Myocyte (in vitro differentiated cells): ENCODE measurements around the gene ULK4. TPM values are rescaled to one million over a fixed set of nuclear protein-coding genes. Genes with fewer than 3 reads are reported as not detected.
"Not testable (repeated sequence)": the region's sequence is repeated elsewhere in the genome, so short reads cannot be mapped to it uniquely, and the experiment has no call there.

Experiments used
- DNase-seq: peaks from one replicate; pipeline ENCODE4 v3.0.0-alpha.2; 2012; ENCODE audit warnings: low read depth
- total RNA-seq: library from RNA; depleted of rRNA; stranded (reverse); fragments of >200 nt; gene quantifications from 2 replicates; pipeline ENCODE4 v1.2.3, GENCODE V29; 2014

The ULK4 gene
- total RNA-seq, 1 donor from 2014 or later, result 2.1 TPM

DNA sequence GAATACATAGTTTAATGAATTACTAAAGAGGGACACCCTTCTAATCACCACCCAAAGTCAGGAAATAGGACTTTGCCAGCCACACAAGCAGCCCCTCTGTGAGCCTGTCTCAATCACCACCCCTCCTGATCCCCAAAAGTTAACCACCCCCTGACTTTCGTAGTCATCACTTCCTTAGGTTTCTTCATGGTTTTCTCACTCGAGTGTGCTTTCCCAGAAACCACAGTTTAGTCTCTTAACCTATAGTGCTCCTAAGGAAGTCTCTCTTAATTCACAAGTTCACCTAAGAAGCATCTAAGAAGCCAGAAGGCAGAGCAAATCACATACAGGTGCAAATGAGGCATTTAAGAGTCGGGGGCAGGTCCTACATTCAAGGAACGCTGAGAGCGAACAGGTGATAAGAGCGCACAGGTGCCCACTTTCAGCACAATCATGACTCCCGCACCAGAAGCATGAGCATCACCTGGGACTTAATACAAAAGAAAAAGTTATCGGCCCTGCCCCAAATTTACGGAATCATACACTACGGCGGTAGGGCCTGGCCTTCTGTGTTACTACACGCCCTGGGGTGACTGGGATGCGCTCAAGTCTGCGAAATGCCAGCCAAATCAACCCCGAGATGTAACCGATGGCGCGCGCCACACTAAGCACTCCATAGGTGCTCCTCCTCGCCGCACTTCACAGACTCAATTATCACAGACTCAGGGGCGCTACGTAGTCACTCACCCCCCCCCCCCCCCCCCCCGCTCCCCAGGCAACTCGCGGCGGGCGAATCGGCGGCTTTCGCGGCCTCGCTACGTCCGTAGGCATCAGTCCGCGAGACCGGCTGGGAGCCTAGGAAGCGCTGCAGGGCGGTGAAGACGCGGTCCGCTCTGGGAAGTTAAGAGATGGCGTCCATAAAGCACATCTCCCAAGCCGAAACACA is 815 bp downstream of the ULK4 start:
- peak; percentile 63 for DNase-seq

DNA sequence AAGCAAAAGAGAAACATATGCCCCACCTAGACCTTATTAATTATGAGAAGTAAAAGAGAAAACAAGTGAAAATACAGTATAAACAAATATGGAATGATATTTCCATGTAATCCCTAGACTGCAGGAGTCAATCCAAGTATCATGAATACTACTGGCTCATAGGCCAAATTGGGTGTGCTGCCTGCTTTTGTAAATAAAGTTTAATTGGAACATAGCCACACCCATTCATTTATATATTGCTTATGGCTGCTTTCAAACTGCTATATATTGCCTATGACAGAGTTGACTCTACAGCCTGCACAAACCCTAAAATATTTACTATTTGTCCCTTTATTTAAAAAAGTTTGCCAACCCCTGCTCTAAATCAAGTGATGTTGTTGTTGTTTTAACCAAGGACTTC is 5.3 kb downstream of the ULK4 start:
- DNase-seq, result no peak

DNA sequence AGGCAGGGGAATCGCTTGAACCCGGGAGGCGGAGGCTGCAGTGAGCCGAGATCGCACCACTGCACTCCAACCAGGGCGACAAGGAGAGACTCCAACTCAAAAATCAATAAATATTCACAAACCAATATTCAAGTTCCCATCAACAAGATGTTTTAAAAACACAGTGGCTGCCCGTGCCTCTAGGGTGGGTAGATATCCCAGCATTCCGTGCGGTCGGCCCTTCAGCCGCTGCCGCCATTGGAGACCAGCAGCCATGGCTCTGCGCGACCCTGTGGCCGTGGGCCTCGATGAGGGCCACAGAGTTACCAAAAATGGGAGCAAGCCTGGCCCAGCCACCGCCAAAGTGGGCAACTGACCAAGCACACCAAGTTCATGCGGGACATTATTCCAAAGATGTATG is 6.7 kb downstream of the ULK4 start:
- no peak for DNase-seq

DNA sequence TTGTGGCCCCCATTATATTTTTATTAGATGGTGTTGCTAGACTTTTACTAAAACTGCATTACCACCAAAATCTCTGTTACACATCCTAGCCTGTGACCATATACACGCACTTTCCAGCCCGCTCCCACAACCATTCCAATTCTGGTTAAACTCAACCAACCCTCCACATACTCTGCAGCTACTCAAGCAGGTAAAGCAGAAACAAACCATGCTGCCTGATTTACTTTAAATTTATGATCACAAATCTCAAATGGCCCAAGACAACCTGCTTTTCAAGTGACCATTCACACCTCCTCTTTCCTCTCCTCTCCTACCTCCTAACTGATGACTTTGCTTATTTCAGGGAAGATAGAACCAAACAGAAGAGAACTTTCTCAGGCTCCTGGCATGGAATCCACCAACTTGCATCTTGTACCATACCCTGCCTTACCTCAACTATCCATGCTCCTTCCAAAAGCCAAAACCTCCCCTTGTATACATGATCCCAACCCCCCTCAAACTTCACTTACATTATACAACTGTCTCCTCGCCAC is 18.5 kb downstream of the ULK4 start:
- DNase-seq, result no peak

DNA sequence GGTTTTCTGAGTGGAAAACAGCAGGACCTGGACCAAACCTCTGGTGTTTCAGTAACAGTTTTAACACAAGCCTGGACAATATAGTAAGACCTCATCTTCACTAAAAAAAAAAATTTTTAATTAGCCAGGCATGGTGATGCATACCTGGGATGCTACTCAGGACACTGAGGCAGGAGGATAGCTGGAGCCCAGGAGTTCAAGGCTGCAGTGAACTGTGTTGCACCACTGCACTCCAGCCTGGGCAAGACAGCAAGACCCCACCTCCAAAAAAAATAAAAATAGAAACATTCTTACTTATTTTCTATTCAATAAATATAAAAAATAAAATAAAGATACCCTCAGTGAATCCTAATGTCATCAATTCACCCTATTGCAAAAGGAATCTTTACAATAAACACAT is 21.5 kb downstream of the ULK4 start:
- DNase-seq, result no peak

DNA sequence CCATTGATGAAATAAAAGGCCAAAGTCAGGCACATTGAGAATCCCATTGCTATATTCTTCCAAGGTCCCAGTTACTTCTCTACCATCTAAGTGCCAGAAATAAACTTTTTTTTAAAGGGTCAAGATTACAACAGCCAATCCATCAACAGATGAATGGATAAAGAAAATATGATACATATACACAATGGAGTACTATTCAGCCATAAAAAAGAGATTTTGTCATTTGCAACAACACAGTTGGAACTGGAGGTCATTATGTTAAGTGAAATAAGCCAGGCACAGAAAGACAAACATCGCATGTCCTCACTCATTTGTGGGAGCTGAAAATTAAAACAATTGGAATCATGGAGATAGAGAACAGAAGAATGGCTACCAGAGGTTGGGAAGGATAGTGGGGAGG is 25.5 kb downstream of the ULK4 start:
- no peak for DNase-seq

DNA sequence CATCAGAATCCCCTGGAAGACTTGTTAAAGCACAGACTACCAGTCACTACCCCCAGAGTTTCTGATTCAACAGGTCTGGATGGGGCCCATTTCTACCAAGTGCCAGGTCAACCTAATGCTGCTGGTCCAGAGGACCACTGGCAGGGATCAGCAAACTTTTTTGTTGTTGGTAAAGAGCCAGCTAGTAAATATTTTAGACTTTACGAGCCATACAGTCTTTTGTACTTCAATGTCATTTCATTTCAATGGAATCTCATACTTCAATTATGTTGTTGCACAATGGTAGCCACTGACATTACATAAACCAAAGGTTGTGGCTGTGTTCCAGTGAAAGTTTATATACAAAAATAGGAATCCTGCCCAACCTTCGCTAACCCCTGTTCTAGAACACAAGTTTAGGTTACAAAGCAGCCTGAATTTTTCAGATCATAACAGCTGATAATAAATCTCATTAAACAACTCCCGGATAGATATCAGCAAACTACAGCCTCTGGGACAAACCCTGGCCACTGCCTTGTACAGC is 28.7 kb downstream of the ULK4 start:
- peak; percentile 19 for DNase-seq

DNA sequence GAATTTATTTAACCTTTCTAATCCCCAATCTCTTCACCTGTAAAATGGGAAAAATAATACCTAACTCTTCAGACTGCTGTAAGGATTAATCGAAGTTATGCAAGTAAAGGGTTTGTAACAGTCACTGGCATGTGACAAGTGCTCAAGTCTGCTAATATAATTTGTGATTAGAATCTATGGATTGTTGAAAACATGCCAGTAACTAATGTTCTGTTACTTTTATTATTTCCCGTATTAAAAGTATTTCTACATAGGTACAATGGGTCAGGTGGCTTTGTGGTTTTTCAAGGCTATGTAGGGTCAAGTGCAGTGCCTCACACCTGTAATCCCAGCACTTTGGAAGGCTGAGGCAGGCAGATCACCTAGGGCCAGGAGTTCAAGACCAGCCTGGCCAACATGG is 29.4 kb downstream of the ULK4 start:
- DNase-seq, result no peak

DNA sequence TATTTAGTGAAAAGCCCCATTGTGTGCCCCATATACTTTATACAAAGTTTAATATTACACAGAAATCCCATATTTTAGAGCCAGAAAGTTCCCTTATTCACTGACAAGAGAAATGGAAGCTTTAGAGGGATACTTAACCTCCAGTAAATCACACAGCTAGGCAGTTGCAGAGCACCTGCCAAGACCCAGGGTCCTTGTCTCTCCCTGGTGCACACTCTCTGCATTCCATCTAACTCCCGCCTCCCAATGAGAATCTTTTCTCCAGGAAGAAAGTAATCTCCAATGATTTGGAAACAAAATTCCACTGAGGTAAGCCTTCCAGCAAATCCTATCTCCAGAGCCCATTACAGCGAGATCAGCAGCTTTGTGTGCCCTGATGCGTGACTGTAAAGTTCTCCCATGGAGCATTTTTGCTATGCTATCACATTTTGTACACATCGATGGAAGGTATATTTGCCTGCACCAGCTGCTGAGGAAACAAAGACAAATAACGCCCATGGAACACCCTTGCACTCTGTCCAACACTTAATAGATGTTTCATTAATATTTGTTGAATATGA is 41.4 kb downstream of the ULK4 start:
- no peak for DNase-seq

DNA sequence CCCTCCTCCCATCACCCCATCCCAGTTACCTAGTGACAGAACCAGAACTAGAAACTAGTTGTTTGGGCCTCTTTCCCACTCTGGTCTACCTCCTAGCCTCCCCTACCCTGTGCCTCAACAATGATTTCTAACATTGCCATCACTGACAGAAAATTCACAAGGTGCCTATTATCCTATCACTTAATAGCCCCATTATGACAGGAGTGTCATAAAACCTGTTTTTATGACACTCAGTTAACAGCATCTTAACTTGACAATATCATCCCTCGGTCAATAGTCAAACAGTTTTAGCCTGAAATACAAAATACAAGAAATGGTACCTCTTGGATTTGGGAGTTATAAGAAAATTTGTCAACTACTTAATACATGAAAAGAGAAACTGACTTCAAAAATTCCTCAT is 46.5 kb downstream of the ULK4 start:
- no peak for DNase-seq

DNA sequence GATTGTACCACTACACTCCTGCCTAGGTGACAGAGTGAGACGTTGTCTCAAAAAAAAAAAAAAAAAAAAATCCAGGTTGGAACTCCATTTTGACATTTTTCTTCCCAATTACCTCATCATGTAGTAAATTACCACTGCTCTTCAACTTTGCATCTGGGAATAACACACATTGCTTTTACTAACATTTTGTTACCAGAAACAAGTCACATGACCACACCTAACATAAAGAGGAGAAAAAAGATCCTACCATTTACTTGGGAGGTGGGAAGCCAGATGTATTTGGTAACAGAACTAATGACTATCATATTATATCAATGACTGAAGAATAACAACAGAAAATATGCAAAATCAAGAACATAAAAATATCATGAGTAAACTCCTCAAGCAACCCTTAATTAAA is 49.6 kb downstream of the ULK4 start:
- no peak for DNase-seq

DNA sequence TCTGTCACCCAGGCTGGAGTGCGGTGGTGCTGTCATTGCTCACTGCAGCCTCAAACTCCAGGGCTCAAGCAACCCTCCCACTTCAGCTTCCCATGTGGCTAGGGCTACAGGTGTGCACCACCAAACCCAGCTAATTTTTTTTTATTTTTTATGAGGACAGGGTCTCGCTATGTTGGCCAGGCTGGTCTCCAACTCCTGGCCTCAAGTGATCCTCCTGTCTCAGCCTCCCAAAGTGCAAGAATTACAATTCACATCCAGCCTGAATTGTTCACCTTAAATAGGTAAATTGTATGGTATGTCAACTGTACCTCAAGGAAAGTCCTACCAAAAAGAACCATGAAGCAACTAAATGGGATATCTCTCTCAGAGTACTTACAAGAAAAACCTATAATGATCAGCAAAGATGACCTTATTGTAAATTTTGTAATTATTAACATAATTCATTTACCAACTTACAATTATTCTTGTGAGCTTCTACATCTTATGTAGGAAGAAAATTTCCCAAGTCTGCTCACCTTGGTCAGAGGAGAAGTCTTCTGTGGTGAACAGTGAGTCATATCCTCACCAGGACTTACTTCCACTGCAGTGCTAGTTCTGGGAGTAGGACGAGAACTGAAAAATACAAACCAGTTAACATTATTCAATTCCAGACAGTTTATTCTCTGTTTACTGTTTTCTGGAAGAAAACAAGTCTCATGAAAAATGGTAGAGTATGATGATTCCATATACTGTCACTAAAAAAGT is 54.4 kb downstream of the ULK4 start:
- DNase-seq, result no peak

DNA sequence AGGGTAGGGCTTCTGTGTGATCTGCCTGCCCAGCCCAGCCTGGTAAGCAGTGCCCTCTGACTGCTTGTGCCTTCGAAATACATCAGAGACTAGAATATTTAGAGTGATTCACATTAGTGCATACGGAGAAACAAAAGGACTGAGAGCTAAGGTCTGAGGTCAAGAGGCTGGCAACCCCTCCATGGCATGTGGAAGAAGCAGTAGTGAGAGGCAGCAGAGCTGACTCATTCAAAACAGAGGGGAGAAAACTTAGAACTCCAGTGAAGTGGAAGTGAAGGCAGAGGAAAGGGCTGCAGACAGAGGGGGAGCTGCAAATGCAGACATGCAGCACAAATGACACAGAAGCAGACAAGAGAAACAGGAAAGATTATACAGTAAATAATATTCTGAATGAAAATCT is 61.6 kb downstream of the ULK4 start:
- DNase-seq, result peak; percentile 58

DNA sequence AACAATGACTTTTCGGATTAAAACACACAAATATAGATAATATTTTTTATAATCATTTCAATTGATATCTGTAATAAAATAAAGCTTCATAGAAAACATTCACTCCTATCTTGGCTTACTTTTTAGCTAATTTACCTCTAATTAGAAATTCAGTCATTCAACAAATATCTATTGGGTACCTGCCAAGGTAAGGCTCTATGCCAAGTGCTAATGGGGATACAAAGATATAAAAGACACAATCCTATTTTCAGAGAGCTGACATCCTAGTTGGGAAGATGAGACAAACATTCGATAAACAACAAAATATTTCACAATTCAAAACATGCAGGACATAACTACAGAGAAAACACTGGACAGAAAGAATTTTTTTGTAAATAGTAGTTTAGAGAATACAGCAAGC is 63.3 kb downstream of the ULK4 start:
- no peak for DNase-seq

DNA sequence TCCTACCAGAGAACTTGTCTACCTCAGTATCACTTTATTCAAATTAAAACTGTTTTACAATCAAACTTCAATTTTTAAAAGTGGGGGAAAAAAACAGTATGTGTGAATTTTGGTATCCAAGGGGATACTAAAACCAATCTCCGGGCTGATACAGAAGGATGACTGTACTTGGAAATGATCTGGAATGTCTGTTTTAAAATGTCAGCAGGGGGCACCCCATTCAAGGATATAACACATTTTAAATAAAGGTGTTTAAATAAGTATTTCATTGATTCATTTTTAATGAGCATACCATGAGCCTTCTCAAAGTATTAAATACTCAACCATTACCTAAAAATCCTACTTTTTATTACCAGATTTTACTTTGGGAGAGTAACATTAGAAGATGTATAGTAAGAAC is 67.9 kb downstream of the ULK4 start:
- peak; percentile 70 for DNase-seq

DNA sequence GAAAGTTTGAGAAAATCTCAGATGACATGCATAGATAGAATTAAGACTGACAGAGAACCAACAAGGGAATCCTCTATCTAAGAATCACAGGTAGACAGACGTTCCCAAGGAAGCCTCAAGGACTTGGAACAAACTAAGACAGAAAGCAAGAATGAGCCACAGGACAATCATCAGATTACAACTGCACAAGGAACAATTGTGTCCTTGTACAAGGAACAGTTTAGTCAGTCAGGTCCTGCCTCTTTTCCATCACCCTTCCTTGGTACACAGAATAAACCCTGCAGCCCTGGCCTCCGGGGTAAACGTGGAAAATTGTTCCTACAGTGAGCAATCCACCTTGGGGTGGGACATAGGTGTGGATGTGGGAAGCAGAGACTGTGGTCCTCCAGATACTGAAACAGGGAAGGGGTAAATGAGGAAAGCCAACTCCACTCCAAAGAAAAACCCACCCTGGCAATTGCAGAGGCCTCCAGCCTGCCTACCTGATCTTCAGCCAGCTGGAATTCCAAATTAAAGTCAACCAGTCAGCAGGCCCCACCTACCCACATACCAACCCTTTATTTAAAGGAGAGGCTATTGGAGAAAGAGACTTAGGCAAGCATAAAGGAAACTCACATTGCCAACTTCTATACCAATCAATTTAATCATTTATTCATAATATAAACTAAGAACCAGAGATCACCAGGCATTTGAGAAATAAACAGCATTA is 73.4 kb downstream of the ULK4 start:
- DNase-seq, result no peak

DNA sequence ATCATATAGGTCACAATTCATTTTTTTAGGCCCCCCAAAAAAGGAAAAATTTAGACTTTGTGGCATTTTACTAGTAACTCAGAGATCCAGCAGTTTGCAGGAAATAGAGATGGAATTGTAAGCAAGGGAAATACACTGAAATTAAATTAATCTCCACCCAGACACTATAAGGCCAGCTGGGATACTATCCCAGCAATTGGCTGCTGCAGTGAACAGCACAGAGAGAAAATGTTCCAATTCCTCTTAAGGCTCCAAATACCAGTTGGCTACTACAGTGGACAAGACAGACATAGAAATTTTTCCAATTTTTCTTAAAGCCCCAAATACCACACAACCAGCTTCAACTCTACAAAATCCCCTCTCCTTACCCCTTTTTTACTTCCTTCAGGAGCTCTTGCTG is 78.9 kb downstream of the ULK4 start:
- no peak for DNase-seq

DNA sequence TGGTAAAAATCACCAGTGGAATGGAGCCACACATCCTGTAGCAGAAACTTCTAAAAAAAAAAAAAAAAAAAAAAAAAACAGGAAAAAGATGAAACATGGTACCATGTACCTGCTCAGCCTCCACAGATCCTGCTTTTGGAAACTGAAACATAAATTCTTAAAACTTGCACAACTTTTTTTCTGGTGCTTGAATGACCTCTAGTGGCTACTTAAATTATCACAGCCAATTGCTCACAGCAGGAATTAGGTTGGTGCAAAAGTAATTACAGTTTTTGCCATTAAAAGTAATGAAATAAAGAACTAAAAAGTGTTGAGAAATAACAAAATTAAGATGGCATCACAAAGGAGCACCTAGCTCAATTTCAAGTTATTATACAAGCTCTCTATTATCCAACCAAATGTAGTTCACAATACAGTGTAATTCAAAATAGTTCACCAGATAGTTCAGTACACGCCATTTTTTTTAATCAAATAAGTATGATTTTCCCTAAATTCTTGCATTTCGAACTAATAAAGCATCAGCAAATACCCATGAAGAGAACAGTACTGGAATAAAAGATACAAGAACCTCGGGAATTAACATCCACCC is 80.6 kb downstream of the ULK4 start:
- peak; percentile 66 for DNase-seq

DNA sequence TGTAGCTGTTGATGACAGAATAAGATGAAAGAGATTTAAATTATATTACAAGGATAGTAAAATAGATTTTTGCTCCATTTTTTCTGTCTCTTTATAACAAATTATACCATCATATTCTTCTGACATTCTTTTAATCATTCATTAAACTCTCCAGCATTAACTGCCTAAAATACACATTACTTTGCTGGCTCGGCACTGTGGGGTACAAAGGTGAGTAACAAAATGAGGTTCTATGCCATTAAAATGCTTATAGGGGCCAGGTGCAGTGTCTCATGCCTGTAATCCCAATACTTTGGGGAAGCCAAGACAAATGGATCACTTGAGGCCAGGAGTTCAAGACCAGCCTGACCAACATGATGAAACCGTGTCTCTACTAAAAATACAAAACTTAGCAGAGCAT is 81.5 kb downstream of the ULK4 start:
- no peak for DNase-seq

DNA sequence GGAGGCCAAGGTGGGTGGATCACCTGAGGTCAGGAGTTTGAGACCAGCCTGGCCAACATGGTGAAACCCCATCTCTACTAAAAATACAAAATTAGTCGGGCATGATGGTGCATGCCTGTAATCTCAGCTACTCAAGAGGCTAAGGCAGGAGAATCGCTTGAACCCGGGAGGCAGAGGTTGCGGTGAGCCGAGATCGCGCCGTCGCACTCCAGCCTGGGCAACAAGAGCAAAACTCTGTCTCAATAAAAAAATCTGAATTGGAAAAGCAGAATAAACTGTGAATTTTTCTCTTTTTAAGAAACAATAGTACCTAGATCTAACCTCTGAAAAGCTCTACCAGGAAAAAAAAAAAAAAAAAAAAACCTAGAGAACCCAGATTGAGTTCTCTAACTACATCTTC is 84.2 kb downstream of the ULK4 start:
- not testable (repeated sequence) for DNase-seq

DNA sequence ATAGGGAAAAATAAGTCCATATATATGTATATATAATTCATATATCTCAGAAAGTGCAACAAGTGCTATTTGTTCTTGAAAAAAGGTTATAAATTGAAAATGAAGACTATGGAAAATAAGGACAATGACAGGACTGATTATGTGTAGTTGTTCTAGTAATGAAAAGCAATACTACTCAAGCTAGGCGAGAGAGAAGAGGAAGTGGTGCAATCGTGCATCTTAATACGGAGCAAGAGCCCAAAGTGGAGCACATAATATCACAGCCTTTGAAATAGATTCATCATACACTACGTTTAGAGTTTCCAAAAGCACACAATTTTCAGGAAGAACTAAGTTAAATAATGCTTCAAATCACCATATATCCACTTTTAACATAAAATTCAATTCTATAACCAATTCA is 87.9 kb downstream of the ULK4 start:
- DNase-seq, result no peak
